H9 (cell line): ENCODE results near the gene SYT3. TPM values are rescaled to one million over a fixed set of nuclear protein-coding genes. Genes with fewer than 3 reads are reported as not detected.

Source experiments
- DNase-seq: peaks from one replicate; pipeline ENCODE4 v3.0.0-alpha.2; 2017
- H2AFZ ChIP-seq: one replicate; pipeline ENCODE4 v1.6.1; 2013; ENCODE audit warnings: mild to moderate bottlenecking, low read length, control low read depth, moderate library complexity
- H2AK5ac ChIP-seq: 2 replicates; pipeline ENCODE4 v1.6.1; 2013; ENCODE audit warnings: low read length, control low read depth, mixed read lengths; ENCODE audit not compliant: insufficient read length
- H2BK120ac ChIP-seq: one replicate; pipeline ENCODE4 v1.6.1; 2013; ENCODE audit warnings: low read depth, mild to moderate bottlenecking, low read length, control low read depth, inconsistent platforms; ENCODE audit not compliant: poor library complexity, severe bottlenecking
- H2BK12ac ChIP-seq: 2 replicates; pipeline ENCODE4 v1.6.1; 2013; ENCODE audit warnings: low read length, control low read depth, mixed read lengths, low read depth; ENCODE audit not compliant: insufficient read length
- H2BK15ac ChIP-seq: 2 replicates; pipeline ENCODE4 v1.6.1; 2013; ENCODE audit warnings: low read depth, low read length, control low read depth
- H2BK20ac ChIP-seq: one replicate; pipeline ENCODE4 v1.6.1; 2013; ENCODE audit warnings: low read depth, mild to moderate bottlenecking, low read length, control low read depth, inconsistent platforms; ENCODE audit not compliant: poor library complexity, severe bottlenecking
- H2BK5ac ChIP-seq: 2 replicates; pipeline ENCODE4 v1.6.1; 2013; ENCODE audit warnings: low read length, control low read depth, mixed read lengths; ENCODE audit not compliant: insufficient read length
- H3K14ac ChIP-seq: 2 replicates; pipeline ENCODE4 v1.6.1; 2013; ENCODE audit warnings: low read length, control low read depth; ENCODE audit not compliant: insufficient read depth
- H3K18ac ChIP-seq: 2 replicates; pipeline ENCODE4 v1.6.1; 2013; ENCODE audit warnings: low read depth, mild to moderate bottlenecking, mixed read lengths, low read length, control low read depth; ENCODE audit not compliant: insufficient read length
- H3K23ac ChIP-seq: 2 replicates; pipeline ENCODE4 v1.6.1; 2013; ENCODE audit warnings: low read length, control low read depth, mixed read lengths, low read depth; ENCODE audit not compliant: insufficient read length
- H3K23me2 ChIP-seq: 2 replicates; pipeline ENCODE4 v1.6.1; 2013; ENCODE audit warnings: low read depth, mild to moderate bottlenecking, mixed read lengths, low read length, control low read depth; ENCODE audit not compliant: insufficient read length, poor library complexity, severe bottlenecking
- H3K27ac ChIP-seq: 2 replicates; pipeline ENCODE4 v1.5.1; 2013; ENCODE audit warnings: low read length, control low read depth, mixed read lengths, low read depth; ENCODE audit not compliant: insufficient read length
- H3K27me3 ChIP-seq: 2 replicates; pipeline ENCODE4 v1.6.1; 2013; ENCODE audit warnings: low read length, control low read depth, inconsistent platforms; ENCODE audit not compliant: insufficient read depth
- H3K4ac ChIP-seq: 2 replicates; pipeline ENCODE4 v1.6.1; 2013; ENCODE audit warnings: low read depth, mild to moderate bottlenecking, control low read depth, inconsistent platforms, low read length, moderate library complexity
- H3K4me1 ChIP-seq: 2 replicates; pipeline ENCODE4 v1.6.1; 2013; ENCODE audit warnings: low read length, control low read depth, inconsistent platforms; ENCODE audit not compliant: insufficient read depth
- H3K4me2 ChIP-seq: 2 replicates; pipeline ENCODE4 v1.6.1; 2013; ENCODE audit warnings: low read length, control low read depth, mixed read lengths; ENCODE audit not compliant: insufficient read length, insufficient read depth
- H3K56ac ChIP-seq: 2 replicates; pipeline ENCODE4 v1.6.1; 2013; ENCODE audit warnings: low read depth, mild to moderate bottlenecking, mixed read lengths, low read length, control low read depth; ENCODE audit not compliant: insufficient read length
- H3K79me1 ChIP-seq: 2 replicates; pipeline ENCODE4 v1.6.1; 2013; ENCODE audit warnings: low read depth, mild to moderate bottlenecking, moderate library complexity, low read length, control low read depth, inconsistent platforms; ENCODE audit not compliant: insufficient read depth, poor library complexity, severe bottlenecking
- H3K79me2 ChIP-seq: 2 replicates; pipeline ENCODE4 v1.6.1; 2013; ENCODE audit warnings: low read length, control low read depth, inconsistent platforms; ENCODE audit not compliant: insufficient read depth
- H3K9ac ChIP-seq: 2 replicates; pipeline ENCODE4 v1.6.1; 2013; ENCODE audit warnings: low read length, control low read depth, mixed read lengths; ENCODE audit not compliant: insufficient read length; ENCODE audit errors: extremely low read depth
- H3K9me3 ChIP-seq: one replicate; pipeline ENCODE4 v1.6.1; 2013; ENCODE audit warnings: low read depth, low read length, inconsistent platforms; ENCODE audit not compliant: control insufficient read depth
- H3T11ph ChIP-seq: one replicate; pipeline ENCODE4 v1.6.1; 2013; ENCODE audit warnings: mild to moderate bottlenecking, low read length, control low read depth, inconsistent platforms
- H4K20me1 ChIP-seq: one replicate; pipeline ENCODE4 v1.6.1; 2013; ENCODE audit not compliant: control insufficient read depth, insufficient read length, insufficient read depth
- H4K5ac ChIP-seq: 2 replicates; pipeline ENCODE4 v1.6.1; 2013; ENCODE audit warnings: low read depth, mild to moderate bottlenecking, mixed read lengths, low read length, control low read depth; ENCODE audit not compliant: insufficient read length
- H4K8ac ChIP-seq: replicated peaks from 2 replicates; pipeline ENCODE4 v1.6.1; 2013; ENCODE audit warnings: low read length, control low read depth, mixed read lengths, low read depth; ENCODE audit not compliant: insufficient read length
- H4K91ac ChIP-seq: 2 replicates; pipeline ENCODE4 v1.6.1; 2013; ENCODE audit warnings: low read depth, mild to moderate bottlenecking, moderate library complexity, mixed read lengths, low read length, control low read depth; ENCODE audit not compliant: insufficient read length
- H3K27ac Mint-ChIP-seq, 3 experiments: 2 replicates in 2 of 3; 3 replicates in 1 of 3; pipeline ENCODE4 v1.8.0; 2020 to 2021; ENCODE audit warnings: mixed read lengths in 3 of 3, mild to moderate bottlenecking in 1 of 3, moderate library complexity in 1 of 3
- H3K27me3 Mint-ChIP-seq: 2 replicates; pipeline ENCODE4 v1.8.0; 2021; ENCODE audit warnings: low read depth, mild to moderate bottlenecking, moderate library complexity, mixed read lengths
- H3K36me3 Mint-ChIP-seq, 3 experiments: 2 replicates in 2 of 3; 3 replicates in 1 of 3; pipeline ENCODE4 v1.8.0; 2020 to 2021; ENCODE audit warnings: low read depth in 3 of 3, mixed read lengths in 3 of 3; ENCODE audit not compliant: insufficient read depth in 1 of 3
- H3K4me1 Mint-ChIP-seq, 2 experiments: 2 replicates each; pipeline ENCODE4 v1.8.0; 2020; ENCODE audit warnings: mixed read lengths in 2 of 2
- H3K4me3 Mint-ChIP-seq, 2 experiments: 2 replicates in 1 of 2; 3 replicates in 1 of 2; pipeline ENCODE4 v1.8.0; 2020 to 2021; ENCODE audit warnings: mild to moderate bottlenecking in 2 of 2, mixed read lengths in 2 of 2, moderate library complexity in 1 of 2
- H3K9me3 Mint-ChIP-seq, 2 experiments: 2 replicates in 1 of 2; 3 replicates in 1 of 2; pipeline ENCODE4 v1.8.0; 2020; ENCODE audit warnings: mild to moderate bottlenecking in 2 of 2, mixed read lengths in 2 of 2, moderate library complexity in 1 of 2
- WGBS: extraction: QIAGEN DNeasy Blood & Tissue Kit; methylation state at CpG from one replicate; pipeline ENCODE4 v1.1.7; 2013; ENCODE audit warnings: missing lambda C conversion rate, low lambda C conversion rate, mixed read lengths; ENCODE audit not compliant: insufficient read length; ENCODE audit errors: extremely low coverage; 5-methylcytosine and 5-hydroxymethylcytosine counted together
- total RNA-seq: library from RNA; stranded (reverse); gene quantifications from 2 replicates; pipeline ENCODE4 v1.2.1, GENCODE V29; 2021
- TF ChIP-seq, protein P1 (sequence below): fragments of 200-600 bp; sonication (generic); conservative IDR thresholded peaks from 3 replicates; pipeline ENCODE4 v1.8.0; 2021; ENCODE audit warnings: antibody characterized with exemption, mild to moderate bottlenecking

Gene SYT3
- total RNA-seq, 1 experiment from 2014 or later: 3.1 TPM

- WGBS: no CpG with 5 or more reads among the region's 2 CpGs
- Histone ChIP-seq H2BK20ac (no peak overlapping the region), H3K4me1 (no peaks in the 10 kb centered on the region), H3K4me2 (no peak overlapping the region), H2BK5ac (no peak overlapping the region), H2AK5ac (no peak overlapping the region), H2BK120ac (no peak overlapping the region), H4K91ac (no peak overlapping the region), H4K20me1 (no peaks in the 10 kb centered on the region), H3K18ac (no peak overlapping the region), H2BK12ac (no peak overlapping the region), H3K23me2 (peaks cover 2% of the 10 kb centered on the region), H3K9ac (no peak overlapping the region), H3K79me2 (no peaks in the 10 kb centered on the region), H3K27me3 (peaks cover 6% of the 10 kb centered on the region; the same call in 1 of the 2 replicates), H4K8ac (no peak overlapping the region), H3K27ac (no peak overlapping the region), H4K5ac (no peak overlapping the region), H3K14ac (no peak overlapping the region), H3K79me1 (no peaks in the 10 kb centered on the region), H3K23ac (no peak overlapping the region), H3K9me3 (peaks cover 18% of the 10 kb centered on the region), H2BK15ac (no peak overlapping the region), H3K4ac (no peak overlapping the region), H3K56ac (no peak overlapping the region), H3T11ph (no peak overlapping the region), H2AFZ (no peak overlapping the region)
- no peak overlapping the region for H3K4me3 Mint-ChIP-seq
- TF ChIP-seq, protein P1, sequence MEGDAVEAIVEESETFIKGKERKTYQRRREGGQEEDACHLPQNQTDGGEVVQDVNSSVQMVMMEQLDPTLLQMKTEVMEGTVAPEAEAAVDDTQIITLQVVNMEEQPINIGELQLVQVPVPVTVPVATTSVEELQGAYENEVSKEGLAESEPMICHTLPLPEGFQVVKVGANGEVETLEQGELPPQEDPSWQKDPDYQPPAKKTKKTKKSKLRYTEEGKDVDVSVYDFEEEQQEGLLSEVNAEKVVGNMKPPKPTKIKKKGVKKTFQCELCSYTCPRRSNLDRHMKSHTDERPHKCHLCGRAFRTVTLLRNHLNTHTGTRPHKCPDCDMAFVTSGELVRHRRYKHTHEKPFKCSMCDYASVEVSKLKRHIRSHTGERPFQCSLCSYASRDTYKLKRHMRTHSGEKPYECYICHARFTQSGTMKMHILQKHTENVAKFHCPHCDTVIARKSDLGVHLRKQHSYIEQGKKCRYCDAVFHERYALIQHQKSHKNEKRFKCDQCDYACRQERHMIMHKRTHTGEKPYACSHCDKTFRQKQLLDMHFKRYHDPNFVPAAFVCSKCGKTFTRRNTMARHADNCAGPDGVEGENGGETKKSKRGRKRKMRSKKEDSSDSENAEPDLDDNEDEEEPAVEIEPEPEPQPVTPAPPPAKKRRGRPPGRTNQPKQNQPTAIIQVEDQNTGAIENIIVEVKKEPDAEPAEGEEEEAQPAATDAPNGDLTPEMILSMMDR: no peak
- peaks cover 9 to 29% (median 22%) of the 10 kb centered on the region in 3 experiments; a peak in 6 of 7 replicates for H3K36me3 Mint-ChIP-seq
- peaks cover 8 to 14% of the 10 kb centered on the region in 2 experiments for H3K4me1 Mint-ChIP-seq
- no peak for DNase-seq
- peaks cover 55% of the 10 kb centered on the region for H3K27me3 Mint-ChIP-seq
- H3K27ac Mint-ChIP-seq: no peak overlapping the region
- H3K9me3 Mint-ChIP-seq: peaks cover 30 to 31% of the 10 kb centered on the region in 2 experiments
These were observed 5.7 kb downstream of the SYT3 start for GRCh38 chr19:50633973-50634372.
